ENCODE data around the gene TEK. TPM values are rescaled to one million over a fixed set of nuclear protein-coding genes. Genes with fewer than 3 reads are reported as not detected.

TEK gene
- total and polyA plus RNA-seq, 10 of the 15 experiments (the other 5 are each of a cell fraction or from before 2014, with no cell fraction given), result not detected

GRCh38 chr9:27273186-27273585 lies 164.2 kb downstream of the TEK start (continued):
- no peak for TF ChIP-seq RB1 (IDR thresholded peaks at IDR 0.05; ENCODE audit: borderline replicate concordance)
- TF ChIP-seq ZNF274 (IDR thresholded peaks at IDR 0.05; ENCODE audit: insufficient read depth, insufficient read length), result no peak
- TF ChIP-seq, protein P1, sequence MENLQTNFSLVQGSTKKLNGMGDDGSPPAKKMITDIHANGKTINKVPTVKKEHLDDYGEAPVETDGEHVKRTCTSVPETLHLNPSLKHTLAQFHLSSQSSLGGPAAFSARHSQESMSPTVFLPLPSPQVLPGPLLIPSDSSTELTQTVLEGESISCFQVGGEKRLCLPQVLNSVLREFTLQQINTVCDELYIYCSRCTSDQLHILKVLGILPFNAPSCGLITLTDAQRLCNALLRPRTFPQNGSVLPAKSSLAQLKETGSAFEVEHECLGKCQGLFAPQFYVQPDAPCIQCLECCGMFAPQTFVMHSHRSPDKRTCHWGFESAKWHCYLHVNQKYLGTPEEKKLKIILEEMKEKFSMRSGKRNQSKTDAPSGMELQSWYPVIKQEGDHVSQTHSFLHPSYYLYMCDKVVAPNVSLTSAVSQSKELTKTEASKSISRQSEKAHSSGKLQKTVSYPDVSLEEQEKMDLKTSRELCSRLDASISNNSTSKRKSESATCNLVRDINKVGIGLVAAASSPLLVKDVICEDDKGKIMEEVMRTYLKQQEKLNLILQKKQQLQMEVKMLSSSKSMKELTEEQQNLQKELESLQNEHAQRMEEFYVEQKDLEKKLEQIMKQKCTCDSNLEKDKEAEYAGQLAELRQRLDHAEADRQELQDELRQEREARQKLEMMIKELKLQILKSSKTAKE (IDR thresholded peaks at IDR 0.05; ENCODE audit: low read depth, poor library complexity, severe bottlenecking), result no peak
- TF ChIP-seq, protein P2, sequence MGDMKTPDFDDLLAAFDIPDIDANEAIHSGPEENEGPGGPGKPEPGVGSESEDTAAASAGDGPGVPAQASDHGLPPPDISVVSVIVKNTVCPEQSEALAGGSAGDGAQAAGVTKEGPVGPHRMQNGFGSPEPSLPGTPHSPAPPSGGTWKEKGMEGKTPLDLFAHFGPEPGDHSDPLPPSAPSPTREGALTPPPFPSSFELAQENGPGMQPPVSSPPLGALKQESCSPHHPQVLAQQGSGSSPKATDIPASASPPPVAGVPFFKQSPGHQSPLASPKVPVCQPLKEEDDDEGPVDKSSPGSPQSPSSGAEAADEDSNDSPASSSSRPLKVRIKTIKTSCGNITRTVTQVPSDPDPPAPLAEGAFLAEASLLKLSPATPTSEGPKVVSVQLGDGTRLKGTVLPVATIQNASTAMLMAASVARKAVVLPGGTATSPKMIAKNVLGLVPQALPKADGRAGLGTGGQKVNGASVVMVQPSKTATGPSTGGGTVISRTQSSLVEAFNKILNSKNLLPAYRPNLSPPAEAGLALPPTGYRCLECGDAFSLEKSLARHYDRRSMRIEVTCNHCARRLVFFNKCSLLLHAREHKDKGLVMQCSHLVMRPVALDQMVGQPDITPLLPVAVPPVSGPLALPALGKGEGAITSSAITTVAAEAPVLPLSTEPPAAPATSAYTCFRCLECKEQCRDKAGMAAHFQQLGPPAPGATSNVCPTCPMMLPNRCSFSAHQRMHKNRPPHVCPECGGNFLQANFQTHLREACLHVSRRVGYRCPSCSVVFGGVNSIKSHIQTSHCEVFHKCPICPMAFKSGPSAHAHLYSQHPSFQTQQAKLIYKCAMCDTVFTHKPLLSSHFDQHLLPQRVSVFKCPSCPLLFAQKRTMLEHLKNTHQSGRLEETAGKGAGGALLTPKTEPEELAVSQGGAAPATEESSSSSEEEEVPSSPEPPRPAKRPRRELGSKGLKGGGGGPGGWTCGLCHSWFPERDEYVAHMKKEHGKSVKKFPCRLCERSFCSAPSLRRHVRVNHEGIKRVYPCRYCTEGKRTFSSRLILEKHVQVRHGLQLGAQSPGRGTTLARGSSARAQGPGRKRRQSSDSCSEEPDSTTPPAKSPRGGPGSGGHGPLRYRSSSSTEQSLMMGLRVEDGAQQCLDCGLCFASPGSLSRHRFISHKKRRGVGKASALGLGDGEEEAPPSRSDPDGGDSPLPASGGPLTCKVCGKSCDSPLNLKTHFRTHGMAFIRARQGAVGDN (IDR thresholded peaks at IDR 0.05), result no peak
- no peak for TF ChIP-seq SUZ12 (IDR thresholded peaks at IDR 0.05; ENCODE audit: unreplicated experiment)
- TF ChIP-seq, protein P3, sequence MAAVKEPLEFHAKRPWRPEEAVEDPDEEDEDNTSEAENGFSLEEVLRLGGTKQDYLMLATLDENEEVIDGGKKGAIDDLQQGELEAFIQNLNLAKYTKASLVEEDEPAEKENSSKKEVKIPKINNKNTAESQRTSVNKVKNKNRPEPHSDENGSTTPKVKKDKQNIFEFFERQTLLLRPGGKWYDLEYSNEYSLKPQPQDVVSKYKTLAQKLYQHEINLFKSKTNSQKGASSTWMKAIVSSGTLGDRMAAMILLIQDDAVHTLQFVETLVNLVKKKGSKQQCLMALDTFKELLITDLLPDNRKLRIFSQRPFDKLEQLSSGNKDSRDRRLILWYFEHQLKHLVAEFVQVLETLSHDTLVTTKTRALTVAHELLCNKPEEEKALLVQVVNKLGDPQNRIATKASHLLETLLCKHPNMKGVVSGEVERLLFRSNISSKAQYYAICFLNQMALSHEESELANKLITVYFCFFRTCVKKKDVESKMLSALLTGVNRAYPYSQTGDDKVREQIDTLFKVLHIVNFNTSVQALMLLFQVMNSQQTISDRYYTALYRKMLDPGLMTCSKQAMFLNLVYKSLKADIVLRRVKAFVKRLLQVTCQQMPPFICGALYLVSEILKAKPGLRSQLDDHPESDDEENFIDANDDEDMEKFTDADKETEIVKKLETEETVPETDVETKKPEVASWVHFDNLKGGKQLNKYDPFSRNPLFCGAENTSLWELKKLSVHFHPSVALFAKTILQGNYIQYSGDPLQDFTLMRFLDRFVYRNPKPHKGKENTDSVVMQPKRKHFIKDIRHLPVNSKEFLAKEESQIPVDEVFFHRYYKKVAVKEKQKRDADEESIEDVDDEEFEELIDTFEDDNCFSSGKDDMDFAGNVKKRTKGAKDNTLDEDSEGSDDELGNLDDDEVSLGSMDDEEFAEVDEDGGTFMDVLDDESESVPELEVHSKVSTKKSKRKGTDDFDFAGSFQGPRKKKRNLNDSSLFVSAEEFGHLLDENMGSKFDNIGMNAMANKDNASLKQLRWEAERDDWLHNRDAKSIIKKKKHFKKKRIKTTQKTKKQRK (IDR thresholded peaks at IDR 0.05; ENCODE audit: low read depth, low read length), result no peak
- no peak for TF ChIP-seq SUPT20H (IDR thresholded peaks at IDR 0.05; ENCODE audit: borderline replicate concordance, control insufficient read depth, low read depth, low read length)
- no peak for TF ChIP-seq GABPA (IDR thresholded peaks at IDR 0.05; ENCODE audit: low read depth)

Measured in GM12878 (cell line).